EH (cell line): Measurements from ENCODE around the gene ABLIM3.

Experiments
- DNase-seq: peaks from one replicate; pipeline ENCODE4 v3.0.0-alpha.2; 2015; ENCODE audit warnings: low read depth

ABLIM3 gene

DNA sequence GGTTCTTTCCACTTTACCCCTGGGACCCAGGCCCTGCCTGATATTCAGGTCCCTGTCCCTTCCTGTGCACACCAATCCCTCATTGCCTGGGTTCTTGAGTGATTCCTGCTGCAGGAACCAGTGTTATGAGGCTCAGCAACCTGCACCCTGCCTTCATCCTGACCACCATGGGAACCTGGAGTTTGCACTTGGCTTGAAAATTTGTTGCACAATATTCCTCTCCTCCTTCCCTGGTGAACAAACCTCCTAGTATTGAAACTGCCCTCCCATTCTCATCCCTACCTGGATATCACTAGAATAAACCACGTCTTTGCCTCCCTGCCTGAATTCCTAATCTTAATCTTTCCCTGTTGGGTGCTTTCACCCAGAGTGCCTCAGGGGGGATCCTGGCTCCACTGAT is 78.3 kb downstream of the ABLIM3 start:
- DNase-seq, result no peak

DNA sequence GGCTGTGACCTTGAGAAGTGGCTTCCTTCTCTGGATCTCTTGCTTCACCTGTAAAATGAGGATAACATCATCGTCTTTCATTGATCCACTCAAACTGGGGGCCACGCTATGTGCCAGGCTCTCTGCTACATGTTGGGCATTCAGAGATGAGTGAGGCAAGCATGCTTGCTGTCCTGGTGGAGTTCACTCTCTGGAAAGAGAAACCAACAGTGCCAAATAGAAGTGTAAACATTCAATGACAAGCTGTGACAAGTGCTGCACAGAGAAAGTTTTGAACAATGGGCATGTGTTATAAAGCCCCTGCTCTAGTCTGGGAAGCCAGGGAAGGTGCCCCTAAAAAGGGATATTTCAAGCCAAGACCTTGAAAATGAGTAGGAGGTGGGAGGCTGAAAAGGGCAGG is 79.5 kb downstream of the ABLIM3 start:
- DNase-seq, result no peak

GRCh38 chr5:149221326-149221725 is 80.0 kb downstream of the ABLIM3 start:
- peak; percentile 88 for DNase-seq

DNA sequence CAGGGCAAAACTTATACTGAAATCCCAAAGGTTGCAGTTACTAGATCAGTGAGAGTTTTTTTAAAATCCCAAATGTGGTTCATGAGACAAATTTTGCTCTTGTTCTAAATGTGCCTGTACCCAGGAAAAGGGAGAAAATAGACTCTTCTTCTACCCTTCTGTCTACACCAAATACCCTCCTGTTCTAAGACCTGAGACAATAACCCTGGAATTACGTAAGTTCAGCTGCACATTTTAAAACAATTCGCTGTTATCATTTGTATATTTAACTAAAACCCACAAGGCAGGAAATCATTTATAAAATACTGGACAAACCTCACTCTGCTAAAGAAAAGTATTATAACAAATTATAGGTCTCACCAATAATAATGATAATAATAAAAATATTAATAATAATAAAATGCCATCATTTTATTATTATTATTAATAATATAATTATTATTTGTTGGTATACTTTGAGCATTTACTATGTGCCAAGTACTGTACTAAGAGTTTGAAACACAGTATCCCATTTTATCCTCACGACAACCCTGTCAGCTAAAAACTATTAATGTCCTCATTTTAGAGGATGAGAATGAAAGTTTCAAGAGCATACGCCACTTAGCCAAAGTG is 80.5 kb downstream of the ABLIM3 start:
- DNase-seq, result peak; percentile 50

DNA sequence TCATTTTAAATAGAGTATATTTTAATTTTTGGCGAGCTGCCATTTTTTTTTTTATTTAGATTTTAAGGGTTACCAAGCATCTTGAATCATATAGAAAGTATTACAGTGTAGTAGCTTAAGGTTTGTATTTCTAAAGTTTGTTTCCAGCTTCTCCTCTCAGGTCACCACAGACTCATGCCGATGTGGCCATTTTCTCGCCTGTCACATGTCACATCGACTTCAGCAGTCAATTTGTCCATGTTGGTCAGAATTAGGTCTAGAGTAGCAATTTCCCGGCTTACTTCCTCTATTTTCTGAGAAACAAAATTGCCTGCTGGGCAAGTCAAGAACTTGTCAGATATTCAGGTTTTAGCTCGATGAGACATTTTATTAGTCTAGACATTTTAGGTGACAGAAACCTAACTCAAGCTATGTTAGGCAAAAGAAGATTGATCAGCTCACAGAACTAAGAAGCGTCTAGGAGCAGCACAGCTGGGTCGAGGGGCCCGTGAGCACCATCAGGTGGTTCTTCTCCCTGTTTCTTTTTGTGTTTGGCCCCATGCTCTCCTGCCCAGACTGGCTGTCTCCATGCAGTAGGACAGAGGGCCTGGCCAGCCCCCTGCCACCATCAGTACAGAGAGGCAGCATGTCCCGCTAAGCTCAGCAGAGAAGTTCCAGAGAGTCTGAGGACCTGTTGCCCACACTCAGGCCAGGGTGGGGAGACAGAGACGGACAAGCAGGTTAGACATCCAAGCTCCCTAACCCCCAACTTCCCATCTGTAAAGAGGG is 82.0 kb downstream of the ABLIM3 start:
- DNase-seq, result no peak

GRCh38 chr5:149224282-149224681 is 83.0 kb downstream of the ABLIM3 start:
- DNase-seq, result no peak

GRCh38 chr5:149227168-149227826 is 86.0 kb downstream of the ABLIM3 start:
- DNase-seq, result peak; percentile 89

DNA sequence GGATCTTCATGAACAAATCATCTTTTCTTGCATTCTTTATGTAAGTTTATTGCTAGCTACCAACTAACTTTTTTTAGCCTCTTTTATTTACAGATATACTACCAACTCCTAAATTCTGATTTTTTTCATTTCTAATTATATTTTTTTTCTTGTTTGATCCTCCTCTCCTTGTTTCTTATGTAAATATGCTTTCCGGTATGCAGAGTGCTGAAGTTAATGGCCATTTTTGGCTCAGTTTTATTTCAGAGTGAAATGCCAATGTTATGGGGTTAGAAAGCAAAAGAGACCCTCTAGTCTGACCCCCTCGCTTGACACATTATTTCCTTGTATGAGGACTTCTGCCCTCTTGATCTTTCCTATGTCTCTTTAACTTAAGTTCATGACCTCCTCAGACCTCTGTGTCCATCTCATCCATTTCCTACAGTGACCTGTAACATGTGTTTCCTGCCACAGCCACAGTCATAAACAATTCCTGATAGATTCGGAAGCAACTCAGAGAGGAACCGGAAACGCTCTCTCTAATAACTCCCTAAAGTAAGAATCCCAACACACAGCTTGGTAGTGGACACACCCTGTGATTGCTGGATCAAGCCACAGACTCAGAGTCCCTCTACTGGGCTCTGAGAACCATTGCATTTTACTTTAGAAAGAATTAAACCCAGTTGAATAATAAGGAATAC is 87.5 kb downstream of the ABLIM3 start:
- peak; percentile 91 for DNase-seq

- DNase-seq, result no peak
These were observed 88.1 kb downstream of the ABLIM3 start for GRCh38 chr5:149229298-149229937.

GRCh38 chr5:149235841-149236240 is 94.5 kb downstream of the ABLIM3 start:
- DNase-seq, result no peak

DNA sequence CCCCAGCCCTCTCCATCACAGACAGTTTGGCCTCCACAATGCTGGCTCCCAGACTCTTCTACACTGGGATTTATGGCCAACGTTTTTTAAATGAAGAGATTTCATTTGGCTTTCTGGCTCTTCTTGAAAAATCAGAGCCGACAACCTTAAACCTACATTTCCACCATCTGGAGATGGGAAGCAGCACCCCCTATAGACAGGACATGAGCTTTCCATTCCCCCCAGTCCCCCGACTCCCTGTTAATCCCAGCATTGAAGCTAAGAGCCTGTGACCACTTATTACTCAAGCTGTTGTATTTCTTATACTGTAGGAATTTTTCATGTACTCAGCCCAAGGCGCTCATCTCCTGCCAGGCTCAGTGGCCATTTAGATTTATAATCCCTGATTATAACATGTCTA is 96.4 kb downstream of the ABLIM3 start:
- DNase-seq, result no peak

DNA sequence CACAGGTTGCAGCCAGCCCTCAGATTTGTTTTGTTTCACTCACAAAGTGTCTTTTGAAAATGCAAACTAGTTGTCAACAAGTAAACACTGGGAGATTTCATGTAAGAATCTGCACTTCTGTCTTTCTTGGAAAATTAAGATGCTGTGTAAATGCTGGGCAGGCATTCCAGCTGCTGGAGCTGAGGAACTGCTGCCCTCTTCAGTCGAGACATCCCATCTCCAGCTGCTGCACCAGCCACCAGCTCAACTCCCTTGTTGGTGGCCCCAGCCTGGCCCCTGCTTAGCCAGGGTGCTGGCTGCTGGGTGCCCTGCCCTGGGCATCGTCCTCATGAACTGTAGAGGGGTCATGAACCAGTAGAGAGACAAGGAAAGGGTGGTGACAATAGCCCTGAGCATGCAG is 97.2 kb downstream of the ABLIM3 start:
- DNase-seq, result peak; percentile 30

GRCh38 chr5:149239917-149240316 is 98.6 kb downstream of the ABLIM3 start:
- no peak for DNase-seq

DNA sequence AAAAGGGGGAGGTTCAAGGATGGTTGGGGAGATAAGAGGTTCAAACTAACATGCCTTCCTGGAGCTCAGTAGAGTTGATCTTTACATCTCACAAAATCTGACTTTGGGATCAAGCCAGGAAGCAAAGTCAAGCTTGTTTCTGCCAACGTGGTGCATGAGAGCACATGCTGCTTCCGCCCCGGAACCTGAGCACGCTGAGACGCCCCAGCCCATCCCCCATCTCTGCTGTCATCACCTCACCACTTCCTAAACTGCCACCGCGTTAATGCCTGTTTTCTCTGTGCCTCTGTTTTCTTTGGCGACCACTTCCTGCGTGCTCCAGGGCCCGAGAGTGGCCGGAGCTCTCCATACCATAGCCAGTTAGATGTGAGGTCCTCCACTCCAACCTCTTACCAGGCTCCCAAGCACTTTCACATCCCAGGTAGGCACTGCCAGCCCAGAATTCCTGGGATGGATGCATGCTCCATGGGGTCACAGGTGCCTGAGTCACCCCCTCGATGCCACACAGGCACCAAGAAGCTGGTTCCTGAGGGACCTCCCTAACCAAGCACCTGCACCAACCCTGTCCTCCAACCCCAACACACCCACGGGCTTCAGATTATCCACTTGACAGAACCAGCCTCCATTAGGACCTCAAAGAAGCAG is 99.2 kb downstream of the ABLIM3 start:
- DNase-seq, result no peak

- no peak for DNase-seq
These were observed 101.0 kb downstream of the ABLIM3 start for GRCh38 chr5:149242339-149242738.

GRCh38 chr5:149246906-149247305 is 105.6 kb downstream of the ABLIM3 start:
- DNase-seq, result no peak

DNA sequence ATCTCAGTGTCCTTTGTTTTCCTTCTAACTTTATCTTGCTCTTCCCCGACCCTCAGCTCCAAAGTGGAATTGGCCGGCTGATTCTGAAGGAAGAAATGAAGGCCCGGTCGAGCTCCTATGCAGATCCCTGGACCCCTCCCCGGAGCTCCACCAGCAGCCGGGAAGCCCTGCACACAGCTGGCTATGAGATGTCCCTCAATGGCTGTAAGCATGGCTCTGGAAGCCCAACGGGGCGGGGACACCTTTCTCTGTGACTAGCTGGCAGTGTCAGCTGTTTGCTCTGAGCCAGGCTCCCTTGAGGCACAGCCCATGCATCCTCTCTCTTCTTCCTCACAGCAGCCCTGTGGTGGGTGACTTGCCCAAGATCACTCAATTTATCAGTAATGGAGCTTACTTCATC is 106.4 kb downstream of the ABLIM3 start:
- DNase-seq, result no peak

GRCh38 chr5:149251546-149251945 is 110.3 kb downstream of the ABLIM3 start:
- no peak for DNase-seq

- DNase-seq, result peak; percentile 69
These were observed 113.2 kb downstream of the ABLIM3 start for GRCh38 chr5:149254506-149254905.

GRCh38 chr5:149256451-149256850 is 115.2 kb downstream of the ABLIM3 start:
- DNase-seq, result peak; percentile 70

- DNase-seq, result peak; percentile 45
These were observed 115.8 kb downstream of the ABLIM3 start for GRCh38 chr5:149257131-149257530.
